ENCODE results near the gene ACAD11.

DNA sequence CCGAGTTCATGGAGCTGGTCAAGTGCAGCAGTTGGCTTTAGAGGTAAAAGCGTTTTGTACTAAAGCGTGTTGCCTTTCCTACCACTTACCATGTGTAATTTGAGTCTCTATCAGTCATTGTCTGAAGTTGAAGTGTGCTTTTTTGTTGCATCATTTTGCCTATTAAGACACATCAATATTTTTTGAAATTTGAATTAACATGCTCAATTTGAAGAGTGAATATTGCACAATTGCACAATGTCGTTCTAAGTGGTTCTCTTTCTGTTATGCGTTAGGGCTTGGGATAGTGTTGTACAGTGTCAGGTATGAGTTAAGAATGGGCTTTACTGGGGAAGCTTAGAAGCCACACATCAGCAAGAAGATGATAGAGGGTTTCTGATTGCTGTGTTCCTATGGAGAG lies 146.6 kb downstream of the ACAD11 start:
- TF ChIP-seq HDGF (IDR thresholded peaks at IDR 0.05; ENCODE audit: borderline replicate concordance), result no peak
- no peak for TF ChIP-seq L3MBTL2 (conservative IDR thresholded peaks at IDR 0.05)
- no peak for TF ChIP-seq SUZ12 (IDR thresholded peaks at IDR 0.05)
- no peak for TF ChIP-seq ELF4 (IDR thresholded peaks at IDR 0.05)
- TF ChIP-seq SP1 (IDR thresholded peaks at IDR 0.05), result no peak
- TF ChIP-seq CTBP1 (IDR thresholded peaks at IDR 0.05; ENCODE audit: borderline replicate concordance), result no peak
- no peak for TF ChIP-seq LEF1 (IDR thresholded peaks at IDR 0.05; ENCODE audit: borderline replicate concordance)
